Amniotic stem cell (primary cell): ENCODE results near the gene OR2W3.

Experiments
- DNase-seq: peaks from one replicate; lab custom pipeline; 2025; lab: John Stamatoyannopoulos, UW

Gene OR2W3

GRCh38 chr1:247895163-247895637 lies at the start of gene OR2W3:
Gene OR2W3, plus strand, starts transcription at chr1:247895587. Its CDS starts 0 bp downstream, at chr1:247895587.
- DNase-seq = no peak

DNA sequence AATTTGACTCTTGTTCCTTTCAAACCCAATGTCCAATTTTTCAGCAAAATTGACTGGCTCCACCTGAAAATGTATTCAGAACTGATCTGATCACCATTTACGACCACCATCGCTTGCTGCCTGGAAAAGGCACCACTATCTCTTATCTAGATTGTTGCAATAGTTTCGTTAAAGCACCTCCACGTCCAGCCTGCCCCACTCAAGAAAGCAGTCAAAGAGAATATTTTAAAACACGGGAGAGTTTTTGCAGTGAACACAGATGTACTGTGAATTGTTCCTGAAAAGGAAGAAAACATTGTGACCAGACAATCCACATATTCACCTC lies 49.7 kb upstream of the OR2W3 start:
- no peak for DNase-seq

DNA sequence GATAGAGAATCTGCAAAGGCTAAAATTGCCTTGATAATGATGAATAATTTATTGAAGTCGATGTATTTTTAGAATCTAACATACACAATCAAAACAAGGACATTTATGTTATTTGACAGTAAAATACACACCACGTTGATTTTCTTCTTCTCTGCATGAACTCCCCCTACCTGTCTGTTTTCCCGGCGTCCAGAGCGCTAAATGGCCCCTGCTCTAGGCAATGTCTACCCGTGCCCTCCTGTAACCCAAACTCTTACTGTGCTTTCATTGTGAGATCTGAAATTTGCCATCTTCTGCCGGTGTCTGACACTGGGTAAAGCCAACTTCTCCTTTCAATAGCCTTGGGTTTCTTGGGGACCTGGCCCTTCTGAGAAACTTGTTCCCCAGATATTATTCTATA lies 47.0 kb upstream of the OR2W3 start:
- no peak for DNase-seq

GRCh38 chr1:247849616-247850015 lies 45.8 kb upstream of the OR2W3 start:
- no peak for DNase-seq

DNA sequence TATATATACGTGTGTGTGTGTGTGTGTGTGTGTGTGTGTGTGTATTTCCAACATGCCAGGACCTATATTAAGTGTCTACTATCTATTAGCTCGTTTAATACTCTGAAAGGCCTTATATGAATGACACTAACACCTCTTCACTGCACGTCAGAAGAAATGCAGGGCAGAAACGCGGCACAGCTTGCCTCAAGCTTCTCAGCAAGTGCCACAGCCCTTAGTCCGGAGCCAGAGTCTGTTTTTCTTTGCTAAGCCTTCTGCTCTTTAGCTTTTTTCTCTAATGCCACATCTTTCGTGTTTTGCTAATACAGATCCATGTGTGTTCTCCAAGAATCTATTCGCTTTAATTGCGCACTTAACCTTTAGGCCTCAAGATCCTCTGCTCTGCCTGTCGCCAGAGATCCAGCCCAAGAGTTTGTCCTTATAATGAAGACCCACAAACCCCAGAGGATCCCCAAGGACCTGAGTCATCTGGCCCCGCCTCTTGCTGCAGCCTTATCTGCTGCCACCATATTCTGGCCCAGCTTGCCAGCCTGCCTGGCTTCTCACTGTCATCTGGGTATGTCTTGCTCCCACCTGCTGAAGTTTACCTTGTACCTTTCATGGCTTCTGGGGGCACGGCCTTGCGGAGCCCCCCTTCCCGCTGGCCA lies 40.4 kb upstream of the OR2W3 start:
- no peak for DNase-seq

GRCh38 chr1:247855911-247856310 lies 39.5 kb upstream of the OR2W3 start:
- DNase-seq = no peak

DNA sequence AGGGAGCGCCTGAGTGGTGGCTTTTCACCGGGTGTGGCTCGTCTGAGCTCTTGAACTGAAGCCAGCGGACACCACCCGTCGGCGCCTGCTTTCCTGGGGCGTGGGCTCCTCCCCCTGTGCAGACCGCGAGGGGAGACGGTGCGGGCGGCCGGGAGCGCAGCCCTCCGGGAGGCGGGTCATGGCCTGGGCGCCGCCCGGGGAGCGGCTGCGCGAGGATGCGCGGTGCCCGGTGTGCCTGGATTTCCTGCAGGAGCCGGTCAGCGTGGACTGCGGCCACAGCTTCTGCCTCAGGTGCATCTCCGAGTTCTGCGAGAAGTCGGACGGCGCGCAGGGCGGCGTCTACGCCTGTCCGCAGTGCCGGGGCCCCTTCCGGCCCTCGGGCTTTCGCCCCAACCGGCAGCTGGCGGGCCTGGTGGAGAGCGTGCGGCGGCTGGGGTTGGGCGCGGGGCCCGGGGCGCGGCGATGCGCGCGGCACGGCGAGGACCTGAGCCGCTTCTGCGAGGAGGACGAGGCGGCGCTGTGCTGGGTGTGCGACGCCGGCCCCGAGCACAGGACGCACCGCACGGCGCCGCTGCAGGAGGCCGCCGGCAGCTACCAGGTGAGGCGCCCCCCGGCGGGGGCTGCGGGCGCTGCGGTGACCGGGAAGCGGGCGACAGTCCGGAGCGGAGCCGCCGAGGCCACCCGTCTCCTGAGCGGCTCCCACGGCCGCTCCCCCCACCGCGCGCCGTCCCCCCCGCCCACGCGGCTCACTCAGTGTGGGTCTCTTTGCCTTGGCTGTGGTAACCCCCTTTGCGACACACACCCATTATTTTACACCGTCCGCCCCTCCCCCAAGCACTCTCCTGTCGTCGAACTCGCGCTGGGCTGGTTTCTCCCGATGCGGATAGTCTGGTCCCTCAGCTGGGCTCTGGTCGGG lies 38.1 kb upstream of the OR2W3 start, which contains the start of gene TRIM58:
TRIM58 (plus strand) TSS at position 119 of the 916 bp plus-strand sequence; CDS start at position 179, 60 bp downstream.
- DNase-seq = no peak

DNA sequence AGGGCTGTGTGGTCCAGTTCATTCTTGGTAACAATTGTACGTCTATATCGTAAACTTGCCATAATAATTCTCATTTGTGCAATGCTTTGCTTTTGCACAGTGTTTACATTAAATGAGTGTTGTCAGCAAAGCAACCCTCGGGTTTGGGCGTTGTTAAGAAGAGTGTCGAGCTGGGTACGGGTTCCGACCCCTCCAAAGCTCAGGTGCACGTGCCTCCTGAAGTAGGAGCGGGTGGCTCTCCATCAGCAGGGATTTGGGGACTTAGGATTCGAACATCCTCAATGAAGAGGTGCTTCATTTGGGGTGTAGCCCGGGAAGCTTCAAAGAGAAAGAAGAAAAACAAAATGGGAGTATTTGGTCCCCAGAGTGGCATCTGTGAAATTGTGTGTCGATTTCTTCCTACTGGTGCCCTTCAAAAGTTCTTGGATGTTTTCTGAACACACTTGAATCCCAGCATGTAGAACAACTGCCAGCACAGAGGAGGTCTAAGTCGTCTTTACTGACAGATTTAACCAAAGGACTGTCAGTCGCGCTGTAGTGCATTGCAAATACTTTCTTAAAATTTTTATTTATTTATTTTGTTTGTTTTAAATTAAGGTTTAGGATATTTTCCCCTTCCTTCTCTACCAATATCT lies 37.3 kb upstream of the OR2W3 start:
- no peak for DNase-seq

DNA sequence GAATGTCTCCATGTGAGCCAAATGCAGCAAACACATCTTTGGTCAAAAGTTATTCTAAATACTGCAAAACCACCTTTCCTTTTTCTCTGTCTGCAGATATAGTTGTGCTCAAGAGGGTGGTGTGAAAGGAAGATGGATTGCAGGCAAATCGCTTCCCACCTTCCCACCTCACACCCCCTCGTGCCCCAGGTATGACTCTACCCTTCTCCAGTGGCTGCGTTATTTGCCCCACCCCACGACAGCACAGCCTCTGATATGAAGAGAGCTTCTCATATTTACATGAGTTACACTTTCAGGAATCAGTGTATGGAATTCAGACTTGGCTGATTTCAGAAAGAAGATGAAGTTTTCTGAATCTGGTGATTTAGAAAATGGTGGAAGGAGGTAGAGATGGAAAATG lies 32.6 kb upstream of the OR2W3 start:
- no peak for DNase-seq

GRCh38 chr1:247864644-247865043 lies 30.7 kb upstream of the OR2W3 start:
- no peak for DNase-seq

- no peak for DNase-seq
These were observed 30.0 kb upstream of the OR2W3 start for GRCh38 chr1:247865416-247865815.

- DNase-seq = no peak
These were observed 12.0 kb upstream of the OR2W3 start for GRCh38 chr1:247883346-247883745.

- DNase-seq = no peak
These were observed 10.5 kb upstream of the OR2W3 start for GRCh38 chr1:247884797-247885413.

DNA sequence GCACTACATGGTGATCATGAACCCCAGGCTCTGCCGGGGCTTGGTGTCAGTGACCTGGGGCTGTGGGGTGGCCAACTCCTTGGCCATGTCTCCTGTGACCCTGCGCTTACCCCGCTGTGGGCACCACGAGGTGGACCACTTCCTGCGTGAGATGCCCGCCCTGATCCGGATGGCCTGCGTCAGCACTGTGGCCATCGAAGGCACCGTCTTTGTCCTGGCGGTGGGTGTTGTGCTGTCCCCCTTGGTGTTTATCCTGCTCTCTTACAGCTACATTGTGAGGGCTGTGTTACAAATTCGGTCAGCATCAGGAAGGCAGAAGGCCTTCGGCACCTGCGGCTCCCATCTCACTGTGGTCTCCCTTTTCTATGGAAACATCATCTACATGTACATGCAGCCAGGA lies 589 bp downstream of the OR2W3 start:
- DNase-seq = no peak

DNA sequence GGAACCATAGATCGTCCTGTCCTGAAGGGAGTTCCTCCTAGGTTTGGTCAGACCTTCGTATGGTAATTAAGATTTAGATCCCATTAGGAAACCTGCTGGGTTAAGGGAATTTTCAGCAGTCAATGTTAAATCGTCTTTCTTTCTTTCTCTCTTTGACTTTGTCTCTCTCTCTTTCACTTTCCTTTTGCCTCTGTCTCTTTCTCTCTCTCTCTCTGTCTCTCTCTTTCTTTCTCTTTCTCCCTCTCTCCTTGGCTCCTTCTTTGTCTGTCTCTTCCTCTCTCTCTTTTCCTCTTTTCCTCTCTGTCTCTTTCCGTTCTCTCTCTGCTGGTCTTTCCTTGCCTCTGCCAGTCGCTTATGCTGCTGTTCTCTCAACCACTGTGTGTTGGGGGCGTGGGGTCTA lies 8.7 kb downstream of the OR2W3 start:
- DNase-seq = no peak

DNA sequence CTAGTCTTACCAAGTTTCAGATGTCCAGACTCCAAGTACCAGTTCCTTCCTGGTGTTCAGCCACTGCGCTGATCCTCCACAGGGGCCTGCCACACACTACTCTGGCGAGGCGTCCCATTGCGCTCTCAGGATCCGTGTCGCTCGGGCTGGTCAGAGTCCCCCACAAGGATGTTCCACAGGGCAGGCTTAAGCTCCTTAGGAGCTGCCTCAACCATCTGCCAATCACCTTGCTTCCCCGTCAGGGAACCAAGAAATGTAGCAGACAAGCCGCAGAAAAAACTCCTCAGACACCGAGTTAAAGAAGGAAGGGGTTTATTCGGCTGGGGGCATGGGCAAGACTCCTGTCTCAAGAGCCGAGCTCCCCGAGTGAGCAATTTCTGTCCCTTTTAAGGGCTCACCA lies 9.8 kb downstream of the OR2W3 start:
- DNase-seq = no peak

- DNase-seq = no peak
These were observed 10.6 kb downstream of the OR2W3 start for GRCh38 chr1:247905910-247906503.

- no peak for DNase-seq
These were observed 11.2 kb downstream of the OR2W3 start for GRCh38 chr1:247906504-247907047.

DNA sequence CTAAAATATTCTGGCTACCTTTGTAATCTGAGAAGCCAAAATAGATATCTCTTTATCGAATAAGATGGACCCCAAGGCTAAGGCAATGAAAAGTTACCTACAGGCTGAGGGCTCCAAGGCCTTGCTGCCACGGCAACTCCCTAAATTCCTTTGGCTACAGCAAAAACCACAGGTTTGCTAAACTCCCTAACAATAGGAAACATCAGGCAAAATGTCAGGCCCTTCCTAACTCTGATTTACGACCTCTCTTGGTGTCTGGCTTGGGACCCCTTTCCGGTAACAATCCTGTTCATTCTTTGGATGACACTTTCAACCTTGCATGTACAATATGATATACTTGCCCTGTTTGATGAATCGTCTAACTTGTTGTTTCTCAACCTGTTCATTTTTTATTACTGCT lies 13.4 kb downstream of the OR2W3 start:
- no peak for DNase-seq

DNA sequence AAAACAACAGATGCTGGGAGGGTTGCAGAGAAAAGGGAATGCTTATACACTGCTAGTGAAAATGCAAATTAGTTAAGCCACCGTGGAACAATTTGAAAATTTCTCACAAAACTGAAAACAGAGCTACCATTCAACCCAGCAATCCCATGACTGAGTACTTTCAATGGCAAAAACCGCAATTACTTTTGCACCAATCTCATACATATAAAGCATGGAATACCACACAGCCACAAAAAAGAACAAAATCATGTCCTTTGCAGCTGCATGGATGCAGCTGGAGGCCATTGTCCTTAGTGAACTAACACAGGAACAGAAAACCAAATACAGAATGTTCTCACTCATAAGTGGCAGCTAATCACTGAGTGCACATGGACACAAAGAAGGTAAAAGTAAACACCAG lies 18.4 kb downstream of the OR2W3 start:
- DNase-seq = no peak

- DNase-seq = no peak
These were observed 19.7 kb downstream of the OR2W3 start for GRCh38 chr1:247914941-247915662.
